Liver (tissue), 9 donors: ENCODE results near the gene ZNF438. TPM values are rescaled to one million over a fixed set of nuclear protein-coding genes. Genes with fewer than 3 reads are reported as not detected.

Source experiments
- DNase-seq: peaks from one replicate; pipeline ENCODE4 v3.0.0-alpha.2; 2017; ENCODE audit warnings: low spot score
- H3K27ac ChIP-seq, 2 donors: one replicate each; pipeline ENCODE4 v1.7.0; 2013; ENCODE audit warnings: inconsistent platforms in 2 of 2, low read length in 2 of 2, control low read depth in 1 of 2, low read depth in 1 of 2, mild to moderate bottlenecking in 1 of 2
- H3K27me3 ChIP-seq, 4 donors: one replicate each; pipeline versions ENCODE4 v1.6.1 to v1.7.0; 2013; ENCODE audit warnings: low read length in 3 of 4, inconsistent platforms in 1 of 4, mild to moderate bottlenecking in 1 of 4, moderate library complexity in 1 of 4; ENCODE audit not compliant: control insufficient read depth in 4 of 4, insufficient read depth in 4 of 4
- H3K36me3 ChIP-seq, 4 donors: one replicate each; pipeline versions ENCODE4 v1.6.1 to v1.7.0; 2013; ENCODE audit warnings: low read length in 3 of 4, mild to moderate bottlenecking in 3 of 4, low read depth in 1 of 4, moderate library complexity in 1 of 4; ENCODE audit not compliant: control insufficient read depth in 4 of 4, insufficient read depth in 3 of 4
- H3K4me1 ChIP-seq, 4 donors: one replicate each; pipeline versions ENCODE4 v1.6.1 to v1.7.0; 2013; ENCODE audit warnings: low read length in 3 of 4, mild to moderate bottlenecking in 3 of 4, moderate library complexity in 1 of 4; ENCODE audit not compliant: control insufficient read depth in 4 of 4, insufficient read depth in 4 of 4
- H3K4me3 ChIP-seq, 3 donors: one replicate each; pipeline versions ENCODE4 v1.6.1 to v1.7.0; 2013; ENCODE audit warnings: low read length in 3 of 3, control low read depth in 1 of 3, low read depth in 1 of 3, mild to moderate bottlenecking in 1 of 3
- H3K9ac ChIP-seq, 2 donors: one replicate each; pipeline ENCODE4 v1.7.0; 2013; ENCODE audit warnings: low read length in 2 of 2, mild to moderate bottlenecking in 2 of 2, moderate library complexity in 2 of 2, control low read depth in 1 of 2, low read depth in 1 of 2
- H3K9me3 ChIP-seq, 4 donors: one replicate each; pipeline versions ENCODE4 v1.6.1 to v1.7.0; 2013; ENCODE audit warnings: low read length in 3 of 4; ENCODE audit not compliant: control insufficient read depth in 4 of 4
- EGR1 ChIP-seq, 2 donors: IDR thresholded peaks; 2 replicates each; pipeline ENCODE4 v1.6.1; 2016 to 2018; ENCODE audit warnings: antibody characterized with exemption in 2 of 2, low read depth in 2 of 2
- FOXA1 ChIP-seq: IDR thresholded peaks from 2 replicates; pipeline ENCODE4 v1.6.1; 2016; ENCODE audit warnings: antibody characterized with exemption
- FOXA2 ChIP-seq: IDR thresholded peaks from 2 replicates; pipeline ENCODE4 v1.6.1; 2016; ENCODE audit warnings: antibody characterized with exemption
- GABPA ChIP-seq, 2 donors: IDR thresholded peaks in 1 of 2; conservative IDR thresholded peaks in 1 of 2; 2 replicates each; pipeline ENCODE4 v1.6.1; 2016; ENCODE audit warnings: antibody characterized with exemption in 2 of 2, mild to moderate bottlenecking in 1 of 2, moderate library complexity in 1 of 2
- HNF4A ChIP-seq, 2 donors: conservative IDR thresholded peaks; 2 replicates each; pipeline ENCODE4 v1.6.1; 2016; ENCODE audit warnings: antibody characterized with exemption in 2 of 2, mild to moderate bottlenecking in 2 of 2
- HNF4G ChIP-seq: IDR thresholded peaks from 2 replicates; pipeline ENCODE4 v1.6.1; 2016; ENCODE audit warnings: antibody characterized with exemption
- JUND ChIP-seq, 2 donors: IDR thresholded peaks; 2 replicates each; pipeline ENCODE4 v1.6.1; 2016; ENCODE audit warnings: antibody characterized with exemption in 2 of 2
- NR2F2 ChIP-seq: IDR thresholded peaks from 2 replicates; pipeline ENCODE4 v1.6.1; 2016; ENCODE audit warnings: antibody characterized with exemption
- RAD21 ChIP-seq, 2 donors: IDR thresholded peaks; 2 replicates each; pipeline ENCODE4 v1.6.1; 2016; ENCODE audit warnings: antibody characterized with exemption in 2 of 2, mild to moderate bottlenecking in 2 of 2
- RXRA ChIP-seq, 2 donors: IDR thresholded peaks; 2 replicates each; pipeline ENCODE4 v1.6.1; 2017 to 2018; ENCODE audit warnings: antibody characterized with exemption in 2 of 2, mild to moderate bottlenecking in 1 of 2
- SP1 ChIP-seq: IDR thresholded peaks from 2 replicates; pipeline ENCODE4 v1.6.1; 2018; ENCODE audit warnings: antibody characterized with exemption, mild to moderate bottlenecking
- TAF1 ChIP-seq: conservative IDR thresholded peaks from 2 replicates; pipeline ENCODE4 v1.6.1; 2016; ENCODE audit warnings: antibody characterized with exemption, mild to moderate bottlenecking
- YY1 ChIP-seq: IDR thresholded peaks from 2 replicates; pipeline ENCODE4 v1.6.1; 2016; ENCODE audit warnings: antibody characterized with exemption, mild to moderate bottlenecking
- WGBS: extraction: QIAGEN DNeasy Blood & Tissue Kit; methylation state at CpG from one replicate; pipeline ENCODE4 v1.1.7; 2013; 5-methylcytosine and 5-hydroxymethylcytosine counted together
- polyA plus RNA-seq, 2 donors: library from polyadenylated mRNA; stranded (reverse) in 1 of 2; unstranded in 1 of 2; fragments of 200-250 nt in 1 of 2; fragments of >200 nt in 1 of 2; fragmentation: Nextera tagmentation in 1 of 2; extraction: Ambion mirVana in 1 of 2; gene quantifications; one replicate each; pipeline versions ENCODE4 v1.2.1 to v1.2.3, GENCODE V29; 2013 to 2015
- total RNA-seq, 2 donors: library from RNA; depleted of rRNA; stranded (reverse); fragments of >200 nt; gene quantifications; one replicate each; pipeline ENCODE4 v1.2.3, GENCODE V29; 2014
- TF ChIP-seq, protein P1 (sequence below): IDR thresholded peaks from 2 replicates; pipeline ENCODE4 v1.6.1; 2016; ENCODE audit warnings: antibody characterized with exemption, mild to moderate bottlenecking
- TF ChIP-seq, protein P2 (sequence below): fragments of 150-350 bp; IDR thresholded peaks from 2 replicates; pipeline ENCODE4 v1.5.1; 2017; ENCODE audit warnings: improper control_type of control experiment, low read depth, low read length; ENCODE audit not compliant: missing input control
- TF ChIP-seq, protein P3 (sequence below): IDR thresholded peaks from 2 replicates; pipeline ENCODE4 v1.6.1; 2016; ENCODE audit warnings: antibody characterized with exemption
- TF ChIP-seq, protein P4 (sequence below): IDR thresholded peaks from 2 replicates; pipeline ENCODE4 v1.6.1; 2016; ENCODE audit warnings: antibody characterized with exemption
- TF ChIP-seq, protein P5 (sequence below): IDR thresholded peaks from 2 replicates; pipeline ENCODE4 v1.6.1; 2016; ENCODE audit warnings: antibody characterized with exemption
- donor health status: healthy.
- donor health status: healthy.
- donor health status: healthy.
- donor health status: healthy.
- donor health status: healthy.

The ZNF438 gene
- total and polyA plus RNA-seq, 4 donors = 1.9 to 2.9 (median 2.2) TPM

DNA sequence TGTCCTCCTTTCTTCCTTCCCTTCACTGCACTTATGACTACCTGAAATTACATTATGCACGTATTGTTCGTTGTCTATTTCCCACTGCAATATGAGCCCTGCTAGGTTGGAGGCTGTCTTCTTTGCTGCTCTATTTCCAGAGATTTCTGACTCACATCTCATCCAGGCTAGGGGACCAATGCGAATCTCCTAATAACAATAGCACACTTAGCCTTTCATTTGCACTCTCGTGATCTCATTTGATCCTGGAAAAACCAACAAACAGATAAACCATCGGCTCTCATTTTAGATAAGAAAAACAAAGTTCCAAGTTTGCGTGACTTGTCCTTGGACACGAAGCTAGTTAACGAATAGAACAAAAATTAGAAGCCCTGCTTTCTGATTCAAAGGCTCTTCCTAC, 1.4 kb downstream of the ZNF438 start:
- no peak for DNase-seq
- no peaks in the 10 kb centered on the region for H3K36me3 ChIP-seq
- no peak overlapping the region for H3K4me3 ChIP-seq
- H3K27ac ChIP-seq = no peak overlapping the region
- no peak overlapping the region for H3K9ac ChIP-seq
- H3K27me3 ChIP-seq = no peaks in the 10 kb centered on the region
- 66% methylated on average over 8 of the region's 8 CpGs for WGBS
- TF ChIP-seq NR2F2 (no peak), HNF4G (no peak), HNF4A (conservative IDR thresholded peaks at IDR 0.05) (no peak), TAF1 (no peak), GABPA (IDR thresholded peaks at IDR 0.05 in 1 of 2, conservative IDR thresholded peaks at IDR 0.05 in 1 of 2) (no peak), SP1 (no peak), JUND (IDR thresholded peaks at IDR 0.05) (no peak), RAD21 (IDR thresholded peaks at IDR 0.05) (no peak), FOXA1 (no peak), YY1 (no peak), RXRA (IDR thresholded peaks at IDR 0.05) (no peak), FOXA2 (no peak), EGR1 (IDR thresholded peaks at IDR 0.05; ENCODE audit: low read depth in 2 of 2) (no peak)
- TF ChIP-seq, protein P1, sequence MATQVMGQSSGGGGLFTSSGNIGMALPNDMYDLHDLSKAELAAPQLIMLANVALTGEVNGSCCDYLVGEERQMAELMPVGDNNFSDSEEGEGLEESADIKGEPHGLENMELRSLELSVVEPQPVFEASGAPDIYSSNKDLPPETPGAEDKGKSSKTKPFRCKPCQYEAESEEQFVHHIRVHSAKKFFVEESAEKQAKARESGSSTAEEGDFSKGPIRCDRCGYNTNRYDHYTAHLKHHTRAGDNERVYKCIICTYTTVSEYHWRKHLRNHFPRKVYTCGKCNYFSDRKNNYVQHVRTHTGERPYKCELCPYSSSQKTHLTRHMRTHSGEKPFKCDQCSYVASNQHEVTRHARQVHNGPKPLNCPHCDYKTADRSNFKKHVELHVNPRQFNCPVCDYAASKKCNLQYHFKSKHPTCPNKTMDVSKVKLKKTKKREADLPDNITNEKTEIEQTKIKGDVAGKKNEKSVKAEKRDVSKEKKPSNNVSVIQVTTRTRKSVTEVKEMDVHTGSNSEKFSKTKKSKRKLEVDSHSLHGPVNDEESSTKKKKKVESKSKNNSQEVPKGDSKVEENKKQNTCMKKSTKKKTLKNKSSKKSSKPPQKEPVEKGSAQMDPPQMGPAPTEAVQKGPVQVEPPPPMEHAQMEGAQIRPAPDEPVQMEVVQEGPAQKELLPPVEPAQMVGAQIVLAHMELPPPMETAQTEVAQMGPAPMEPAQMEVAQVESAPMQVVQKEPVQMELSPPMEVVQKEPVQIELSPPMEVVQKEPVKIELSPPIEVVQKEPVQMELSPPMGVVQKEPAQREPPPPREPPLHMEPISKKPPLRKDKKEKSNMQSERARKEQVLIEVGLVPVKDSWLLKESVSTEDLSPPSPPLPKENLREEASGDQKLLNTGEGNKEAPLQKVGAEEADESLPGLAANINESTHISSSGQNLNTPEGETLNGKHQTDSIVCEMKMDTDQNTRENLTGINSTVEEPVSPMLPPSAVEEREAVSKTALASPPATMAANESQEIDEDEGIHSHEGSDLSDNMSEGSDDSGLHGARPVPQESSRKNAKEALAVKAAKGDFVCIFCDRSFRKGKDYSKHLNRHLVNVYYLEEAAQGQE = no peak
- TF ChIP-seq, protein P2, sequence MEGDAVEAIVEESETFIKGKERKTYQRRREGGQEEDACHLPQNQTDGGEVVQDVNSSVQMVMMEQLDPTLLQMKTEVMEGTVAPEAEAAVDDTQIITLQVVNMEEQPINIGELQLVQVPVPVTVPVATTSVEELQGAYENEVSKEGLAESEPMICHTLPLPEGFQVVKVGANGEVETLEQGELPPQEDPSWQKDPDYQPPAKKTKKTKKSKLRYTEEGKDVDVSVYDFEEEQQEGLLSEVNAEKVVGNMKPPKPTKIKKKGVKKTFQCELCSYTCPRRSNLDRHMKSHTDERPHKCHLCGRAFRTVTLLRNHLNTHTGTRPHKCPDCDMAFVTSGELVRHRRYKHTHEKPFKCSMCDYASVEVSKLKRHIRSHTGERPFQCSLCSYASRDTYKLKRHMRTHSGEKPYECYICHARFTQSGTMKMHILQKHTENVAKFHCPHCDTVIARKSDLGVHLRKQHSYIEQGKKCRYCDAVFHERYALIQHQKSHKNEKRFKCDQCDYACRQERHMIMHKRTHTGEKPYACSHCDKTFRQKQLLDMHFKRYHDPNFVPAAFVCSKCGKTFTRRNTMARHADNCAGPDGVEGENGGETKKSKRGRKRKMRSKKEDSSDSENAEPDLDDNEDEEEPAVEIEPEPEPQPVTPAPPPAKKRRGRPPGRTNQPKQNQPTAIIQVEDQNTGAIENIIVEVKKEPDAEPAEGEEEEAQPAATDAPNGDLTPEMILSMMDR = no peak
- TF ChIP-seq, protein P3, sequence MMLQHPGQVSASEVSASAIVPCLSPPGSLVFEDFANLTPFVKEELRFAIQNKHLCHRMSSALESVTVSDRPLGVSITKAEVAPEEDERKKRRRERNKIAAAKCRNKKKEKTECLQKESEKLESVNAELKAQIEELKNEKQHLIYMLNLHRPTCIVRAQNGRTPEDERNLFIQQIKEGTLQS = no peak
- TF ChIP-seq, protein P4, sequence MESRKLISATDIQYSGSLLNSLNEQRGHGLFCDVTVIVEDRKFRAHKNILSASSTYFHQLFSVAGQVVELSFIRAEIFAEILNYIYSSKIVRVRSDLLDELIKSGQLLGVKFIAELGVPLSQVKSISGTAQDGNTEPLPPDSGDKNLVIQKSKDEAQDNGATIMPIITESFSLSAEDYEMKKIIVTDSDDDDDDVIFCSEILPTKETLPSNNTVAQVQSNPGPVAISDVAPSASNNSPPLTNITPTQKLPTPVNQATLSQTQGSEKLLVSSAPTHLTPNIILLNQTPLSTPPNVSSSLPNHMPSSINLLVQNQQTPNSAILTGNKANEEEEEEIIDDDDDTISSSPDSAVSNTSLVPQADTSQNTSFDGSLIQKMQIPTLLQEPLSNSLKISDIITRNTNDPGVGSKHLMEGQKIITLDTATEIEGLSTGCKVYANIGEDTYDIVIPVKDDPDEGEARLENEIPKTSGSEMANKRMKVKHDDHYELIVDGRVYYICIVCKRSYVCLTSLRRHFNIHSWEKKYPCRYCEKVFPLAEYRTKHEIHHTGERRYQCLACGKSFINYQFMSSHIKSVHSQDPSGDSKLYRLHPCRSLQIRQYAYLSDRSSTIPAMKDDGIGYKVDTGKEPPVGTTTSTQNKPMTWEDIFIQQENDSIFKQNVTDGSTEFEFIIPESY = no peak
- TF ChIP-seq, protein P5, sequence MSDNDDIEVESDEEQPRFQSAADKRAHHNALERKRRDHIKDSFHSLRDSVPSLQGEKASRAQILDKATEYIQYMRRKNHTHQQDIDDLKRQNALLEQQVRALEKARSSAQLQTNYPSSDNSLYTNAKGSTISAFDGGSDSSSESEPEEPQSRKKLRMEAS = no peak
- peaks cover 2 to 15% (median 6%) of the 10 kb centered on the region in 4 donors for H3K4me1 ChIP-seq
- no peaks in the 10 kb centered on the region for H3K9me3 ChIP-seq
